HepG2 (cell line): ENCODE measurements around the gene AFTPH. TPM values are rescaled to one million over a fixed set of nuclear protein-coding genes. Genes with fewer than 3 reads are reported as not detected.

ENCODE experiments used
- ATAC-seq: fragments of 200-7000 bp; cut with Tn5 transposase; 3 replicates; pipeline ENCODE4 v1.9.1; 2020; ENCODE audit warnings: mild to moderate bottlenecking, moderate library complexity
- BruUV-seq: library from RNA; stranded (reverse); fragments of 400-500 nt; replicated peaks from 2 replicates; lab custom pipeline; 2021; lab: Mats Ljungman, UMichigan
- CTCF ChIA-PET: fragments of 300-600 bp; formaldehyde crosslinking; extraction: SDS; loops from one replicate; lab custom pipeline; 2021; ENCODE audit warnings: low total read pairs, inconsistent platforms, low intra/inter-chr PET ratio; lab: Yijun Ruan, JAX
- POLR2A ChIA-PET: fragments of 350-600 bp; sonication (Branson Sonifier 250); formaldehyde crosslinking; loops from one replicate; lab custom pipeline; 2020; ENCODE audit warnings: antibody characterized with exemption, inconsistent platforms; lab: Yijun Ruan, JAX
- DNase-seq: peaks from one replicate; pipeline ENCODE4 v3.0.0-alpha.2; 2015; ENCODE audit warnings: low spot score
- FAIRE-seq: peaks from 3 replicates; lab custom pipeline; 2011; peaks lifted over from hg19 to GRCh38; lab: Jason Lieb, UNC
- H2AFZ ChIP-seq: one replicate; pipeline ENCODE4 v1.6.1; 2011; ENCODE audit warnings: low read length, inconsistent platforms
- H3K27ac ChIP-seq: fragments of 300-600 bp; 3 replicates; pipeline ENCODE4 v1.8.0; 2011; ENCODE audit warnings: mixed run types, mild to moderate bottlenecking, mixed read lengths, low read length, inconsistent platforms; ENCODE audit not compliant: insufficient read depth; ENCODE audit errors: extremely low read length
- H3K27me3 ChIP-seq, 2 experiments: fragments of 200-600 bp in 1 of 2; 2 replicates in 1 of 2; 3 replicates in 1 of 2; pipeline versions ENCODE4 v1.6.0 to v1.8.0; 2011; ENCODE audit warnings: low read length in 2 of 2, mild to moderate bottlenecking in 2 of 2, moderate library complexity in 2 of 2, inconsistent platforms in 1 of 2; ENCODE audit not compliant: insufficient read depth in 2 of 2, control insufficient read depth in 1 of 2
- H3K36me3 ChIP-seq, 2 experiments: fragments of 200-600 bp in 1 of 2; replicated peaks in 1 of 2; 2 replicates in 1 of 2; 3 replicates in 1 of 2; pipeline versions ENCODE4 v1.5.1 to v1.8.0; 2011; ENCODE audit warnings: low read length in 2 of 2, inconsistent platforms in 1 of 2; ENCODE audit not compliant: insufficient read depth in 2 of 2, control insufficient read depth in 1 of 2
- H3K4me1 ChIP-seq: 2 replicates; pipeline ENCODE4 v1.5.1; 2012; ENCODE audit warnings: low read length, inconsistent platforms; ENCODE audit not compliant: insufficient read depth
- H3K4me2 ChIP-seq: 2 replicates; pipeline ENCODE4 v1.6.0; 2011; ENCODE audit warnings: low read depth, low read length, inconsistent platforms
- H3K4me3 ChIP-seq, 3 experiments: fragments of 200-600 bp in 1 of 3; sonication (generic), shearing (Covaris generic) in 1 of 3; replicated peaks in 1 of 3; 2 replicates each; pipeline ENCODE4 v1.5.1; 2011 to 2016; ENCODE audit warnings: low read length in 3 of 3, inconsistent platforms in 2 of 3, low read depth in 2 of 3, mild to moderate bottlenecking in 2 of 3, control low read depth in 1 of 3, mixed read lengths in 1 of 3; ENCODE audit not compliant: insufficient read depth in 1 of 3
- H3K79me2 ChIP-seq: one replicate; pipeline ENCODE4 v1.6.1; 2011; ENCODE audit warnings: low read length, inconsistent platforms; ENCODE audit not compliant: insufficient read depth
- H3K9ac ChIP-seq: 2 replicates; pipeline ENCODE4 v1.6.0; 2011; ENCODE audit warnings: mild to moderate bottlenecking, low read depth, low read length, inconsistent platforms; ENCODE audit not compliant: insufficient read depth
- H3K9me3 ChIP-seq: 2 replicates; pipeline ENCODE4 v1.5.1; 2012; ENCODE audit warnings: mild to moderate bottlenecking, low read length
- H4K20me1 ChIP-seq: 2 replicates; pipeline ENCODE4 v1.6.0; 2011; ENCODE audit warnings: inconsistent platforms, mild to moderate bottlenecking, low read length, moderate library complexity; ENCODE audit not compliant: insufficient read depth
- DPF2 ChIP-seq: sonication (generic); formaldehyde crosslinking; IDR thresholded peaks from 2 replicates; pipeline ENCODE4 v1.4.0; 2020; ENCODE audit warnings: mild to moderate bottlenecking, low read depth, missing genetic modification reagents, borderline replicate concordance
- ISL2 ChIP-seq: sonication (generic); formaldehyde crosslinking; IDR thresholded peaks from 2 replicates; pipeline ENCODE4 v1.5.0; 2020; ENCODE audit warnings: missing genetic modification reagents
- MYNN ChIP-seq: sonication (generic); formaldehyde crosslinking; IDR thresholded peaks from 2 replicates; pipeline ENCODE4 v1.4.0; 2020; ENCODE audit warnings: mild to moderate bottlenecking, low read depth, missing genetic modification reagents
- SP4 ChIP-seq: sonication (generic); formaldehyde crosslinking; IDR thresholded peaks from 2 replicates; pipeline ENCODE4 v1.8.1; 2023; ENCODE audit warnings: mild to moderate bottlenecking, missing genetic modification reagents
- ZFP37 ChIP-seq: sonication (generic); formaldehyde crosslinking; IDR thresholded peaks from 2 replicates; pipeline ENCODE4 v1.4.0; 2020; ENCODE audit warnings: missing genetic modification reagents, borderline replicate concordance
- ZGPAT ChIP-seq: IDR thresholded peaks from 2 replicates; pipeline ENCODE4 v1.6.1; 2016; ENCODE audit warnings: mild to moderate bottlenecking
- ZHX1 ChIP-seq: sonication (generic); formaldehyde crosslinking; IDR thresholded peaks from 2 replicates; pipeline ENCODE4 v1.8.1; 2022; ENCODE audit warnings: low read depth, mild to moderate bottlenecking, missing genetic modification reagents
- ZNF180 ChIP-seq: sonication (generic); formaldehyde crosslinking; IDR thresholded peaks from 2 replicates; pipeline ENCODE4 v1.4.0; 2020; ENCODE audit warnings: low read depth, missing genetic modification reagents, borderline replicate concordance
- ZNF616 ChIP-seq: sonication (generic); formaldehyde crosslinking; IDR thresholded peaks from 2 replicates; pipeline ENCODE4 v1.5.0; 2020; ENCODE audit warnings: low read depth, mild to moderate bottlenecking, missing genetic modification reagents
- ZSCAN30 ChIP-seq: sonication (generic); formaldehyde crosslinking; IDR thresholded peaks from 2 replicates; pipeline ENCODE4 v1.5.0; 2020; ENCODE audit warnings: mild to moderate bottlenecking, missing genetic modification reagents
- WGBS: methylation state at CpG from one replicate; pipeline ENCODE4 v1.1.6; 2017; ENCODE audit warnings: low lambda C conversion rate; 5-methylcytosine and 5-hydroxymethylcytosine counted together
- in situ Hi-C: cut with HindIII; loops from 2 replicates; pipeline ENCODE4 v1.10.0; 2017; ENCODE audit warnings: low pct_unique_long_range_greater_than_20kb; ENCODE audit not compliant: extremely low pct_ligation_motif_present
- intact Hi-C: fragments of 100-400 bp; cut with micrococcal nuclease; formaldehyde crosslinking; loops from one replicate; pipeline ENCODE4 v1.10.0; 2022; ENCODE audit not compliant: unreplicated experiment
- polyA plus RNA-seq, 8 experiments: library from polyadenylated mRNA; depleted of rRNA in 3 of 8; stranded (reverse) in 7 of 8; unstranded in 1 of 8; fragments of >200 nt; fragmentation: Illumina TruSeq in 4 of 8; extraction: Trizol in 4 of 8; gene quantifications; 2 replicates each; pipeline versions ENCODE4 v1.2.1 to v1.2.3, GENCODE V29; 2011 to 2016; ENCODE audit warnings: low read depth in 4 of 8, missing spikeins in 1 of 8, mixed read lengths in 1 of 8; ENCODE audit not compliant: insufficient read depth in 1 of 8
- total RNA-seq, 5 experiments: library from RNA; depleted of rRNA; stranded (reverse); fragments of >200 nt; fragmentation: Illumina TruSeq; extraction: Trizol; gene quantifications; 2 replicates each; pipeline ENCODE4 v1.2.3, GENCODE V29; 2016; ENCODE audit warnings: low read depth in 1 of 5

The AFTPH gene
- total and polyA plus RNA-seq, 2 of the 13 experiments (the other 11 are each of a cell fraction or from before 2014, with no cell fraction given), result 27.5 to 36.8 TPM

GRCh38 chr2:64565949-64566710, 42.0 kb downstream of the AFTPH start:
- Histone ChIP-seq H3K9ac (no peak overlapping the region), H3K79me2 (no peaks in the 10 kb centered on the region), H3K9me3 (no peaks in the 10 kb centered on the region), H3K27me3 (no peaks in the 10 kb centered on the region), H4K20me1 (no peaks in the 10 kb centered on the region), H3K4me3 (no peak overlapping the region), H3K4me1 (no peaks in the 10 kb centered on the region), H3K27ac (no peak overlapping the region), H2AFZ (no peak overlapping the region), H3K36me3 (peaks cover 0 to 16% of the 10 kb centered on the region in 2 experiments; a peak in 4 of 5 replicates), H3K4me2 (no peak overlapping the region)
- FAIRE-seq, result no peak
- POLR2A ChIA-PET, result no interaction called here
- in situ Hi-C loops, result no loop called here
- WGBS, result 93% methylated on average over 1 of the region's 1 CpG
- BruUV-seq, result no TSS peak
- intact Hi-C loops, result no loop called here
- TF ChIP-seq ZNF616 (CRISPR knock-in tag), result no peak
- TF ChIP-seq ZHX1, result no peak
- no peak for TF ChIP-seq DPF2 (CRISPR knock-in tag)
- TF ChIP-seq ZSCAN30 (CRISPR knock-in tag), result no peak
- no peak for TF ChIP-seq ZNF180
- no peak for TF ChIP-seq ZFP37
- no peak for TF ChIP-seq SP4
- no peak for TF ChIP-seq MYNN (CRISPR knock-in tag)
- TF ChIP-seq ZGPAT (CRISPR knock-in tag), result no peak
- no peak for TF ChIP-seq ISL2 (CRISPR knock-in tag)
- CTCF ChIA-PET, result no interaction called here
- no peak for DNase-seq
- ATAC-seq, result no peak
